Measurements from ENCODE around the gene ANAPC10. TPM values are rescaled to one million over a fixed set of nuclear protein-coding genes. Genes with fewer than 3 reads are reported as not detected.

ANAPC10 gene
- total RNA-seq, 2 experiments from 2014 or later: 24.9 to 26.8 TPM

- Mint-ChIP-seq H3K27ac (no peak overlapping the region), H3K9me3 (no peaks in the 10 kb centered on the region), H3K4me1 (ENCODE audit: low read depth) (peaks cover 13% of the 10 kb centered on the region), H3K36me3 (ENCODE audit: low read depth) (peaks cover 34% of the 10 kb centered on the region), H3K27me3 (no peaks in the 10 kb centered on the region), H3K4me3 (no peak overlapping the region)
- intact Hi-C loops (cut with micrococcal nuclease): no loop called here
- ChIA-PET POLR2A (interaction anchor here (1.6 kb wide), 1 partner anchor 17 kb away, joined by 4 read pairs; no protein-coding TSS in a partner anchor), CTCF (no interaction called here)
- DNase-seq (no peak), ATAC-seq (no peak)
- no peak for TF ChIP-seq CTCF (IDR thresholded peaks at IDR 0.05)
These were observed 4.6 kb upstream of the ANAPC10 start for GRCh38 chr4:145102619-145103018.

GRCh38 chr4:145101091-145101490 is 3.1 kb upstream of the ANAPC10 start:
- Mint-ChIP-seq H3K36me3 (ENCODE audit: low read depth) (peaks cover 27% of the 10 kb centered on the region), H3K4me1 (ENCODE audit: low read depth) (peaks cover 17% of the 10 kb centered on the region), H3K4me3 (no peak overlapping the region), H3K9me3 (no peaks in the 10 kb centered on the region), H3K27me3 (no peaks in the 10 kb centered on the region), H3K27ac (no peak overlapping the region)
- intact Hi-C loops (cut with micrococcal nuclease): no loop called here
- ATAC-seq: no peak
- TF ChIP-seq CTCF (IDR thresholded peaks at IDR 0.05): no peak
- CTCF ChIA-PET: no interaction called here
- POLR2A ChIA-PET: interaction anchor here (1.6 to 4.5 kb wide), 2 partner anchors 19 to 77 kb away, joined by 4 to 49 read pairs; no protein-coding TSS in a partner anchor
- no peak for DNase-seq

GRCh38 chr4:145099653-145100052 is 1.7 kb upstream of the ANAPC10 start:
- no peak for TF ChIP-seq CTCF (IDR thresholded peaks at IDR 0.05)
- no peaks in the 10 kb centered on the region for H3K27me3 Mint-ChIP-seq
- H3K4me1 Mint-ChIP-seq (ENCODE audit: low read depth): peaks cover 23% of the 10 kb centered on the region
- ChIA-PET CTCF (interaction anchor here (1.0 to 1.7 kb wide), 3 partner anchors 24 to 45 kb away, joined by 3 to 6 read pairs (median 3); no protein-coding TSS in a partner anchor), POLR2A (interaction anchor here (0.5 to 4.5 kb wide), 7 partner anchors 12 to 462 kb away, joined by 3 to 49 read pairs (median 5); partner anchors contain the start of gene OTUD4)
- H3K36me3 Mint-ChIP-seq (ENCODE audit: low read depth): peaks cover 30% of the 10 kb centered on the region
- peak overlapping the region; percentile 99 for H3K27ac Mint-ChIP-seq
- ATAC-seq (no peak), DNase-seq (no peak)
- no peaks in the 10 kb centered on the region for H3K9me3 Mint-ChIP-seq
- peak overlapping the region; percentile 97 for H3K4me3 Mint-ChIP-seq
- intact Hi-C loops (cut with micrococcal nuclease): loop anchor here (5.0 kb wide), 1 partner anchor 78 kb away; no protein-coding TSS in a partner anchor

GRCh38 chr4:145098675-145099037 is 660 bp upstream of the ANAPC10 start:
- peak overlapping the region; percentile 97 for H3K4me3 Mint-ChIP-seq

More at GRCh38 chr4:145098675-145099037, 660 bp upstream of the ANAPC10 start:
- H3K27me3 Mint-ChIP-seq: no peaks in the 10 kb centered on the region
- intact Hi-C loops (cut with micrococcal nuclease): loop anchor here (5.0 kb wide), 1 partner anchor 79 kb away; no protein-coding TSS in a partner anchor
- no peaks in the 10 kb centered on the region for H3K9me3 Mint-ChIP-seq
- H3K4me1 Mint-ChIP-seq (ENCODE audit: low read depth): peaks cover 21% of the 10 kb centered on the region
- TF ChIP-seq CTCF (IDR thresholded peaks at IDR 0.05): no peak
- CTCF ChIA-PET: interaction anchor here (0.6 to 1.2 kb wide), 3 partner anchors 14 to 224 kb away, joined by 3 to 4 read pairs (median 3); no protein-coding TSS in a partner anchor
- peak; percentile 35 for ATAC-seq
- peak; percentile 65 for DNase-seq
- peaks cover 37% of the 10 kb centered on the region for H3K36me3 Mint-ChIP-seq (ENCODE audit: low read depth)
- POLR2A ChIA-PET: interaction anchor here (1.0 to 4.5 kb wide), 13 partner anchors 11 to 516 kb away, joined by 3 to 49 read pairs (median 4); partner anchors contain the start of gene OTUD4
- H3K27ac Mint-ChIP-seq: peak overlapping the region; percentile 99

All from activated CD8-positive, alpha-beta T cell treated with anti-CD3 and anti-CD28 coated beads for 36 hours (primary cell).